ENCODE results near the gene RABGGTA.
"Not testable (repeated sequence)": the region's sequence is repeated elsewhere in the genome, so short reads cannot be mapped to it uniquely, and the experiment has no call there.

The RABGGTA gene

GRCh38 chr14:24259282-24260025 is 11.9 kb downstream of the RABGGTA start:
- DNase-seq = no peak

GRCh38 chr14:24258548-24259265 is 12.7 kb downstream of the RABGGTA start:
- DNase-seq = no peak

GRCh38 chr14:24258119-24258518 is 13.3 kb downstream of the RABGGTA start:
- no peak for DNase-seq

- DNase-seq = no peak
These were observed 14.4 kb downstream of the RABGGTA start for GRCh38 chr14:24256960-24257359.

GRCh38 chr14:24255931-24256711 is 15.3 kb downstream of the RABGGTA start:
- DNase-seq = no peak

- no peak for DNase-seq
These were observed 16.0 kb downstream of the RABGGTA start for GRCh38 chr14:24255438-24255837.

- no peak for DNase-seq
These were observed 16.6 kb downstream of the RABGGTA start for GRCh38 chr14:24254630-24255392.

GRCh38 chr14:24253936-24254335 is 17.5 kb downstream of the RABGGTA start:
- DNase-seq = no peak

- DNase-seq = no peak
These were observed 18.9 kb downstream of the RABGGTA start for GRCh38 chr14:24252289-24253124.

GRCh38 chr14:24251880-24252288 is 19.5 kb downstream of the RABGGTA start:
- no peak for DNase-seq

- DNase-seq = no peak
These were observed 21.0 kb downstream of the RABGGTA start for GRCh38 chr14:24250354-24250753.

GRCh38 chr14:24249230-24250021 is 22.0 kb downstream of the RABGGTA start:
- DNase-seq = no peak

GRCh38 chr14:24247422-24247821 is 24.0 kb downstream of the RABGGTA start:
- no peak for DNase-seq

GRCh38 chr14:24246765-24247212 is 24.6 kb downstream of the RABGGTA start:
- DNase-seq = peak in 1 of 2 experiments; percentile 12

- DNase-seq = not testable (repeated sequence)
These were observed 26.0 kb downstream of the RABGGTA start for GRCh38 chr14:24245350-24245749.

GRCh38 chr14:24243336-24243836 is 28.0 kb downstream of the RABGGTA start:
- peak in 1 of 2 experiments; percentile 7 for DNase-seq

GRCh38 chr14:24241829-24242443 is 29.5 kb downstream of the RABGGTA start:
- peak; percentile 90 to 93 for DNase-seq

- no peak for DNase-seq
These were observed 31.1 kb downstream of the RABGGTA start for GRCh38 chr14:24240110-24240918.

GRCh38 chr14:24238527-24239037 is 32.8 kb downstream of the RABGGTA start:
- DNase-seq = no peak

Measured in stimulated activated CD4-positive, alpha-beta T cell treated with anti-CD3 and anti-CD28 coated beads, Interleukin-4, amount 100 ng/mL, for 4 hours (primary cell).